Posterior vena cava (tissue), 2 donors: ENCODE results near the gene CST4. TPM values are rescaled to one million over a fixed set of nuclear protein-coding genes. Genes with fewer than 3 reads are reported as not detected.
"Not testable (repeated sequence)": the region's sequence is repeated elsewhere in the genome, so short reads cannot be mapped to it uniquely, and the experiment has no call there.

Experiments used
- DNase-seq: peaks from one replicate; pipeline ENCODE4 v3.0.0-alpha.2; 2020; ENCODE audit warnings: low spot score
- intact Hi-C, 2 donors: fragments of 100-400 bp; cut with DNase I; formaldehyde crosslinking; loops; one replicate each; pipeline versions ENCODE4 v1.14.1 to v1.14.2; 2022 to 2023
- total RNA-seq, 2 donors: library from RNA; stranded (reverse); fragmentation: NEBNext Ultra II Directional; extraction: Animal tissue kit (Norgen Biotek cat#: 25700); gene quantifications; one replicate each; pipeline ENCODE4 v1.2.1, GENCODE V29; 2021
- donor health status: DM: yes; HTN: yes; CAD: no.
- donor health status: DM: yes; HTN: yes; CAD: no.

Gene CST4
- total RNA-seq, 2 donors from 2014 or later = not detected

GRCh38 chr20:23649830-23650417 is 38.9 kb downstream of the CST4 start:
- no peak for DNase-seq
- intact Hi-C loops = no loop called here

DNA sequence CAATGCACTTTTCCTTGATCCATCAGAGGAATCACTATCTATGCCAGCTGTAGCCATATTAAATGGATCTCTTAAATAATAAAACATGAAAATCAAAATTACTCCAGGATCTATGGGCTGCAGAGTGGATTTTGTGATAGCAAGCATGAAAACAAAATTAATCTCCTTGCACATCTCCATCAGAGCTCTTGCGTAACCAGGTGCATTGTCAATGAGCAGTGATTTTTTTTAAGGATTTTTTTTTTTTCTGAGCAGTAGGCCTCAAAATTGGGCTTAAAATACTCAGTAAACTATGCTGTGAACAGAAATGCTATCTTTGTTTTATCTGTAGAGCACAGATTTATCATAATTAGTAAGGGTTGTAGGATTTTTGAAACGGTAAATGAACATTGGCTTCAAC is 39.6 kb downstream of the CST4 start:
- DNase-seq = no peak

DNA sequence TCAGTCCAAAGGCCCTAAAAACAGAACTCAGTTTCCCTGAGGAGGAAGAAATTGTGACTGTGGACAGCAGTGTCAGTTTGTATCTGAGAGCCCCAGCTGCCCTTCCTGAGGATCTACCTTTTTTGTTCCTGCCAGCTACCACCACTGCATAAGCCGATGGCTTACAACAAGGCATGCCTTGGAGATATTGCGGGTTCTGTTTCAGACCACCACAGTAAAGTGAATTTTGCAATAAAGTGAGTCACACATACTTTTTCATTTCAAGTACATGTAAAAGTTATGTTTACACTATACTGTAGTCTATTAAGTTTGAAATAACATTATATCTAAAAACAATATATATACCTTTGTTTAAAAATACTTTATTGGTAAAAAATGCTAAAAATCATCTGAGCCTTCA is 41.5 kb downstream of the CST4 start:
- intact Hi-C loops = no loop called here

More for the DNA sequence above, 39.6 kb downstream of the CST4 start:
- intact Hi-C loops = no loop called here

GRCh38 chr20:23646106-23646873 is 42.5 kb downstream of the CST4 start:
- DNase-seq = no peak
- intact Hi-C loops = no loop called here

More for the DNA sequence above, 41.5 kb downstream of the CST4 start:
- no peak for DNase-seq

- intact Hi-C loops = no loop called here
- no peak for DNase-seq
Measured at GRCh38 chr20:23645575-23645974, 43.3 kb downstream of the CST4 start.

DNA sequence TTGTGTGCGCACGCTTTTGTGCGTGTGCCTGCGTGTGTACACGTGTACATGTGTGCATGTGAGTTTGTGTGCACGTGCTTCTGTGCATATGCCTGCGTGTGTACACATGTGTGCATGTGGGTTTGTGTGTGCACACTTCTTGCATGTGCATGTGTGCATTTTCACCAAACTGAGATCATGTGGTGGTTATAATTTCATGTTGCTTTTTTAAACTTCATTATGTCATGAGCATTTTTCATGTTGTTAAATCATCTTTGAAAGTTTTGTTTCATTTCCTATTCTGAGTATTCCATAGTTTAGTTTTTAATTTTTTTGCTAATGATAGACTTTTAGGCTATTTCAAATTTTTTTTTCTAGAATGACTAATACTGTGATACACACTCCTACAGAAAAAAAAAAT is 44.7 kb downstream of the CST4 start:
- DNase-seq = no peak
- intact Hi-C loops = no loop called here

DNA sequence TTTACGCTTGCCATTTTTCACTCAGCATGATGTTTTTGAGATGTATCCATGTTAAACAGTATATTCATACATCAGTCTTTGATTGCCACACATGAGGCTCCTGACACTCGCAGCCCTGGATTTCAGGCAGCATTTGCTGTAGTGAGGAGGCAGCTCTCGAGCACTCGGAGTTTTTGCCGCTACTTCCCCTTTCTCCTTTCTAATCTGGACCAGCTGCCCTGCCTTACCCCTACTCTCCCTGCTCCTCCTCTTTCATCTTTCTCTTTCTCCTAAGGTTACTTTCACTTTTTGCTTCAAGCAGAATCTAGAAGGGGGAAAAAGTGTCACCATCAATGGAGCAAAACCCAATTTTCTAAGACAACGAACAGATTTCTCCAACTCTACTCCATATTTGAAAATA is 45.2 kb downstream of the CST4 start:
- intact Hi-C loops = no loop called here
- no peak for DNase-seq

GRCh38 chr20:23641936-23642751 is 46.7 kb downstream of the CST4 start:
- intact Hi-C loops = no loop called here
- DNase-seq = no peak

DNA sequence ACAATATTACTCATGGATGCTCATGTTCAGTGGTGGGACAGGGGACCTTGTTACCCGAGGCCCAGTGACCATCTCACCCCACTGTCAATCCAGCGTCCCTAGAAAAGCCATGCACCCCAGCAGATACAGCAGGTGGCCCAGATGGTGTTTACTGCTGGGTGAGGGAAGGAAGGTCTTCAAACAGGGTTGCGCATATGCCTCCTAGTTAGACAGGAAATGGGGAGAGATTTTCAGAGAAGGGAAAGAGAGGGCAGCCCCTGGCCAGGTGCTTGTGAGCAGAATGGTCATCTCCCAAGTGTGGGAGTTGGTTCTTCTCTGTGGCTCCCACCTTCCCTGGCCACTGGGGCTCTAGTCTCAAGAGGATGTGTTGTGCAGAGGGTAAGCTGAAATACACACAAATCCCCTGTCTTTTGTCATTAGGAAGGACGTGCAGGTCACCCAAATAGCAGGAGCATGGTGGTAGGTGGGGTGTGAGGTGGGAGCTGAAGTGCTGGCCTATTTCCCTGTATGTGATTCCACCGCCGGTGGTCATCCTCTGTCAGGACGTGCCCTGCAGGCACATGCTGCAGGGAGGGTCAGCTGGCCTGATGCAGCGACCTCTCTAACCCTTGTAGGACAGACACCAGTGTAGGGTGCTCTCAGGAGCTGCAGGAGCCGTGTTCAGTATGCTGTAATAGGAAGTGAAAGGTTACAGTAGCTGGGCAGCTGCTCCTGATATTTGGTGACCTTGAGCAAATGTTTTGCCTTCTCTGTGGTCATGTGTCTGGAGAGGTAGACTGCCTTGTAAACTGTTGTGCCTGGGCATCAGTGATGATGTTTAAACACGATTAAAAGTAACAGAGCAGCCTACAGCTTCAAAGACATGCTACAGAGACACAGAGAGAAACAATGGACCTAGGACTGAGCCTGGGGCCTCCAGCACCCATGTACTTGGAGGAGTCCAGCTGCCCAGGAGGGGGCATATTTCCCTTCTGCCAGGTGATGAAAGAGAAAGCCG is 47.9 kb downstream of the CST4 start:
- intact Hi-C loops = no loop called here
- DNase-seq = no peak

- intact Hi-C loops = no loop called here
- DNase-seq = no peak
Measured at GRCh38 chr20:23640018-23640601, 48.7 kb downstream of the CST4 start.

DNA sequence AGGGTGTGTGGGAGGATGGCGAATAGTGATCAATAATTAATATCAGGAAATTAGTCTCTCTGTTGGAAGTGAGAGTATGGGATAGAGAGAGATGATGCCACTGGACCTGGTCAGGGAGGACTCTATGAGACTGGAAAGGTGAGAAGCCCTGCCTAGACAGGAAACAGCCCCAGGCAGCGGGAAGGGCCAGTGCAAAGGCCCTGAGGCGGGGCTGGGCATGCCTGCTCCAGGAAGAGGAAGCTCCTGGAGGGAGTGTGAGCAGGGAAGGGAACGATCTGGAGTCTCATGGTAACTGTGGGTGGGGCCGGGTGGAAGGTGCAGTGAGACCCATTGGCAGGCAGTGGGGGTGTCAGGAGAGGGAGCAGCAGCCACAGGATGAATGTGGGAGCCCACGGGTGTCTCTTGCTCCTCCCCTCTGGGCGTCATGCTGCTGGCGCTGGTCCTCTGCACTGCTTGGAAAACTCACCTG is 49.3 kb downstream of the CST4 start:
- intact Hi-C loops = loop anchor here in 1 of 2 donors (10.0 kb wide), 1 partner anchor 285 kb away; the partner anchor contains the start of gene NXT1
- no peak for DNase-seq

GRCh38 chr20:23638309-23638708 is 50.5 kb downstream of the CST4 start:
- no peak for DNase-seq

GRCh38 chr20:23637282-23638221 is 51.3 kb downstream of the CST4 start, which contains the start of gene CST3:
Gene CST3 (minus strand): TSS chr20:23637955. CDS start chr20:23637862, 93 bp downstream.
- peak; percentile 97 for DNase-seq
- intact Hi-C loops = loop anchor here in 1 of 2 donors (10.0 kb wide), 1 partner anchor 283 kb away; the partner anchor contains the start of gene NXT1

More at GRCh38 chr20:23638309-23638708, 50.5 kb downstream of the CST4 start:
- intact Hi-C loops = loop anchor here in 1 of 2 donors (10.0 kb wide), 1 partner anchor 284 kb away; the partner anchor contains the start of gene NXT1

DNA sequence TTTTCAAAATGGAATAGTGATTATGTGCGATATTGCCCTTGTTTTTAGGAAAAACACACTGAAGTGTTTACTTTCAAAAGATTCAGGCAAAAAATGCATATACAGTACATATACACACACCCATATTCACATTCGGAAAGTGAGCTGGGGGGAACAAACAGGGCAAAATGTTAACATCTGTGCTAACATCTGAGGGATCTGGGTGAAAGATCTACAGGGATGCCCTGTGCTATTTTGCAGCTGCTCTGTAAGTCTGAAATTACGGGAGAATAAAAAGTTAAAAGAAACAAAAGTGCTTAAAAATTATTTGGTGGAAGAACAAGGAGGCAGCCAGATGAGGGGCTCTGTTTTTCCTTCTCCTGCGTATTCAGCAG is 51.9 kb downstream of the CST4 start:
- DNase-seq = no peak
- intact Hi-C loops = loop anchor here in 1 of 2 donors (10.0 kb wide), 1 partner anchor 282 kb away; the partner anchor contains the start of gene NXT1

DNA sequence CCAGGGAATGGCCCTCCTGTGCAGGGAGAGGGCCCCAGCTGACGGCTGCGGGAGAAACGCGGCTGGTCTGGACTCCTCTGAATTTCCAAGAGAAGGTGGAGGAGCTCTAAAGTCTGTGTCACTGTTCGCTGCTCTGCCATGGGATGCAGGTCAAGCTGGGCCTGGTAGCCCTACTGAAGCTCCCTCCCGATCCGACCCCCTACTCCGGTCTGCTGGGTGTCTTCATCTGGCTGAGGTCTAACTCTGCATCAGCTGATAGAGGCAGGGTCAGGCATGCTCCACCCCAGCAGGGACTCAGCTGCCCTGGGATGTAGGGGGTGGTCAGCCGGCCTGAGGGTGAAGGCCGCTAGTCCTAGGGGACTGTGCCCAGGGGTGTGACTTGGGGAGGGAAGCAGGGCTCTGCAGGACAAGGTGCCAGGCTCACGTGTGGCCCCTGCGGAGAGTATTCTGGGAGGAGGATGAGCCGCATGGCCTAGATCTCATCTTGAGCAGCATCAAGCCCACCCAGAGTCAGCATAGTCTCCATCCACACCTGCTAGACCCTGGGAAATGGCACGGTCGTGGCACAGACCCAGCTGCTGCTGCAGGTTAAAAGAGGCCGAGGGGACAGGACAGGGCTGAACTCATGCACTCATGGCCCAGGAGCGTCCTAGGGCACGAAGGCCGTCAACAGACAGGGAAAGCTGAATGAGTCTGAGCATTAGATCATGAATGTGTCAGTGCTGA is 52.5 kb downstream of the CST4 start:
- intact Hi-C loops = loop anchor here in 1 of 2 donors (10.0 kb wide), 1 partner anchor 282 kb away; the partner anchor contains the start of gene NXT1
- DNase-seq = no peak

- not testable (repeated sequence) for DNase-seq
- intact Hi-C loops = loop anchor here in 1 of 2 donors (10.0 kb wide), 1 partner anchor 281 kb away; the partner anchor contains the start of gene NXT1
Measured at GRCh38 chr20:23635768-23636090, 53.1 kb downstream of the CST4 start.
